GM19455 (cell line): Measurements from ENCODE around the gene WAC.

Source experiments
- ATAC-seq: cut with Tn5 transposase; IDR thresholded peaks from one replicate; pipeline ENCODE4 v1.9.1; 2021; ENCODE audit not compliant: unreplicated experiment

The WAC gene

DNA sequence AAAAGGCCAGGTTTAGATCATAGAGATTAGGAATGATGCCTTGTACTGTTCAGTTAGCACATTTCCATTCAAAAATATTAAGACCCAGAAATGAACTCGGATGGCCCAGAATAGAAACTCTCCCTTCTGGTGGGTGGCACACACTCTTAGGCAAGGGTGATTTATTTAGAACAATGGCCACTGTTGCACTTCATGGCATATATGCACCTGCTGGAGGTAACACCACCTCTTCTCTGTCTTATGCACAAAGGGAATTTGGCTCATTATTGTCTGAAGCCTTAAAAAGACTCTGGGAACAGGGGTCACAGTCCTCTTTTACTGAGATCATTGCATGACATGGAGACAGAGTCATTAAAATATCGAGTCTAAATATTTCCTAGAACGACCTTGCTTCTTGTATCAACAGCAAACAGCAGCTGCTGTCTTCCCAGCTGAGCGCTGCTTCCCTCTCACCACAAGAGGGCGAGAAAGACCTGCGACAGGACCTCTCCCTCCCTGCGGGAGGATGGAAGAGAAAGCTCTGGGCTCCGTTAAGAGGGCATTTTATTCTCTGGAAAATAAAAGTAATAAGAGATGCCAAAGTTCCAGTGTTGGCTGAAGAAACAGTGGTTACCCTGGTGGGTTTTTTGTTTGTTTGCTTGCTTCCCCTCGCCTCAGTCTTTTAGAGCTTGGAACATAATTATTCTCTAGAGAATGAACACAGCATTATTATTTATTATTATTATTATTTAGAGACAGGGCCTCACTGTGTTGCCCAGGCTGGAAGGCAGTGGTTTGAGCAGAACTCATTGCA lies 130.9 kb downstream of the WAC start:
- peak; percentile 81 for ATAC-seq

DNA sequence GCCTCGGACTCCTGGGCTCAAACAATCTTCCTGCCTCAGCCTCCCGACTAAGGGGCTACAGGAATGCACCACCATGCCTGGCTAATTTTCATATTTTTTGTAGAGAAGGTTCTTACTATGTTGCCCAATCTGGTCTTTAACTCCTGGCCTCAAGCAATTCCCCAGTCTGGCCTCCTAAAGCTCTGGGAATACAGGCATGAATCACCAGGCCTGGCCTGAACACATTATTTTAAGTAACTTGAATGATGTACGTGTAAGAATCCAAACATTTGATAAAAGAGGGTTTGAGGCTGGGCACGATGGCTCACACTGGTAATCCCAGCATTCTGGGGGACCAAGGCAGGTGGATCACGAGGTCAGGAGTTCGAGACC lies 131.4 kb downstream of the WAC start:
- ATAC-seq: no peak

DNA sequence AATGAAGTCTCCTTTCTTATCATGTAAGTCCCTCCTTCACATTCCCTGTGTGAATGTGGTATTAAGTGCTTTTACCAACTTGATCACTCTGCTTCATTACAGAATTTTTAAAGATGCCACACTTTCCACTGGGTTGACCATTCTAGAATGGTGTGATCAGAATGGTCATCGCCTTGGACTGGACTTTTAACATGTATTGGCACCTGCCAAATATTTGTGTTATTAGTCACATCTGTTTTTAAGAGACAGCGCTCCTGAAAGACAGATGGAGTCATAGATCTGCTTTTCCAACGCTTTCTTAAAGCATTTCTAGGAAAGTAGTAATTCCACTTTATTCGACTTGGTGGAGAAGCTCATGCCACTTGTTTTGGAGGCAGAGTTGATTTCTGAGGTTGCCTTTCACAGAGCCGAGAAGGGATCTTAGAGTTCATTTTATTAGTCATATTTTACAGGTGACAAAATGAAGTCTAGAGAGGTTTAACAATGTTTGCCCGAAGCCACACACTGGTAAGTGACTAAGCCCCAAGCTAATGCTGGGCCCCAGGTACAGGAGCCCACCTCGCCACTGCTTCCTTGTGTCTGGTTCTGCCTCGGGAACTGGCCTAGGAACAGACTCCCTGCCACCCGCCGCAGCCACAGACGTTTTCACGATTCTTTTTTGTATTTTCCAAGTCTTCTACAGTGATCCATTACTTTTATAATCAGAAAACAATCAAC lies 134.0 kb downstream of the WAC start:
- no peak for ATAC-seq

DNA sequence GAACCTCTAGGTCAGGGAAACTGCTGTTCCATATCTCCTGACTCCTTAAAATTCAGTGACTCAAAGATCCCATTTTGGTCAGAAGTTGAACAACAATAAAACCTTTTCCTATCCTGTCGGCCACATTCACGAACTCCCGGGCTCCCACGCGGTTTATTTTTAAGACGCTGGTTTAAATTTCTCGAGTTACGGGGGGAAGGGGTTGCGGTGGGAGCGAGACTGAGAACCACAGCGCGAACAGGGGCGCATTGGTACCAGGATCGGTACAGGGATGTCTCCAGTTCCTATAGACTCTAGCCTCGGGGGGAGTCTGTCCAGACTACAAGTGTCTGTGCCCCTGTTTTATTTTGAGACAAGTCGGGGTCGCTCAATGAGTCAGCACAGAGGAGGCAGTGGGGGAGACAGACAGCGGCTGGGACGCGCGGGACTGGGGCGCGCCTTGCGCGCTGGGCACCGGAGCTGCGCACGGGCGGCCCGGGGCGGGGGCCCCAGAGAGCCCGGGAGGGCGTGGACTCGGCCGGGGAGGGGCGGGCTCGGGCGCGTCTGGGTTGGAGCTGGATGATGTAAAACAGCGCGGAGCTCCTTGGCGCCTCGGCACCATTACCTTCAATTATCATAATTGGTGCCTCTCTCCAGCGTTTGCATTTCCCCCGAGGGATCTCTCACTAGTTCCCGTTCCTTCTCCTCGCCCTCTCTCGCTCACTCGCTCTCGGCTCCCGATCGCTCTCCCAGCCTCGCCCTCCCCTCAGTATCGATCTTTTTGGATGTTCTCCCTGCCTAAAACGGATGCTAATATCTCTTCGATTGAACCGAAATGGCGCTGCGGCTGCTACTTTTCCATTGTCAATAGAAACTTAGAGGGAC lies 135.7 kb downstream of the WAC start:
- ATAC-seq: no peak

DNA sequence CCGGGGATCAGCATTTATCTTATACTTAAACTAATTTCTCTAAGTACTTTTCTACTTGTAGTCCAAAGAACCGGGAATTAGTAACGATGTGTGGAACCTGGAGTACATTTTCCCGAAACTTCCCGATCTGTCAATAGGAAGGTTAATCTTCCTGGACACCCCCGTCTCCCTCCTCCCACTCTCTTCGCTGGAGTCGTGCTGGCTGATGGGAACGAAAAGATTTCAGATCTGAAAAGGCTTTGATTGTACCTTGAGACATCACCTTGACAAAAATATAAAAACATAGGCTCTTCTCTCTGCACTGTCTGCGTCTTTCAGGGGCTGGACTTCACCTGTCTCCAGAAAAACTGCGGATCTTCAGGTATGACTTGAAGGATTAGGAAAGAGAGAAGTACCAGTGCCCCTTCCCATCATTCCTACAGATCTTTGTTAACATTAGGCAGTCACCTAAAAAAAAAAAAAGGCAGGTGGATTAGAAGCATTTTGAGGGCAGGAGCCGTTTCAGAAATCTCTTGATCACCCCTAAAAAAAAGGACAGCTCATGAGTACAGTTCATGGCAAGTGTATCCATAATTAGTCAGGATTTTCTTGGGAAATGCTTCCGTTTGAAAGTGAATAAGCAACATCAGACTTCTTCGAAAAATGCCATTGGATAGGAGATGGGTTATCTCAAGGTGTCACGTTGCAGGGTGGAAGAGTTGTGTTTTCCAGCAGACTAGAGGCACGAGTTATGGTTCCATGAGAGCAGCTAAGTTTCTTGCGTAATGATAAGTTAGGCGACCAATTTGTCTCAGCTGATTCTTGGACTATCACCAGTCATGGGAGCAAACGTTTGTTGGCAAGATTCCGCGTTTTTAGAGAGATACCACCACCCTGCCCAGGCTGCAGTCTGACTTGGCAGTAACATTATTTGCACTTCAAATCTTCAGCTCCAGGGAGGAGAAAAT lies 136.6 kb downstream of the WAC start:
- ATAC-seq: no peak
